ENCODE measurements around the gene GMPS. TPM values are rescaled to one million over a fixed set of nuclear protein-coding genes. Genes with fewer than 3 reads are reported as not detected.

GMPS gene
- total and polyA plus RNA-seq, 2 of the 13 experiments (the other 11 are each of a cell fraction or from before 2014, with no cell fraction given), result 29.6 to 85.5 TPM

GRCh38 chr3:155870945-155871745, 695 bp downstream of the GMPS start (continued):
- TF ChIP-seq ZNF281 (CRISPR knock-in tag; IDR thresholded peaks at IDR 0.05; ENCODE audit: borderline replicate concordance), result peak; percentile 59; the same call in 1 of the 2 replicates
- no peak for TF ChIP-seq DMTF1 (CRISPR knock-in tag; IDR thresholded peaks at IDR 0.05)
- TF ChIP-seq TRAFD1 (CRISPR knock-in tag; IDR thresholded peaks at IDR 0.05; ENCODE audit: borderline replicate concordance), result no peak
- TF ChIP-seq PHF8 (CRISPR knock-in tag; IDR thresholded peaks at IDR 0.05), result peak; percentile 39
- TF ChIP-seq PLSCR1 (CRISPR knock-in tag; IDR thresholded peaks at IDR 0.05; ENCODE audit: borderline replicate concordance), result 0 out of 2 replicates have a peak, but pooled peaks have one; percentile 57
- peak; percentile 63; the same call in 1 of the 2 replicates for TF ChIP-seq TFDP1 (CRISPR knock-in tag; IDR thresholded peaks at IDR 0.05; ENCODE audit: borderline replicate concordance)
- no peak for TF ChIP-seq ZBTB25 (CRISPR knock-in tag; IDR thresholded peaks at IDR 0.05)
- TF ChIP-seq HOXD1 (CRISPR knock-in tag; IDR thresholded peaks at IDR 0.05), result 0 out of 2 replicates have a peak, but pooled peaks have one; percentile 22
- peak; percentile 7; the same call in 1 of the 2 replicates for TF ChIP-seq ZSCAN25 (CRISPR knock-in tag; IDR thresholded peaks at IDR 0.05)
- no peak for TF ChIP-seq ZNF512 (CRISPR knock-in tag; IDR thresholded peaks at IDR 0.05)
- TF ChIP-seq ATF1 (CRISPR knock-in tag; IDR thresholded peaks at IDR 0.05), result no peak
- TF ChIP-seq MED13 (CRISPR knock-in tag; IDR thresholded peaks at IDR 0.05), result no peak
- peak; percentile 18; the same call in 1 of the 2 replicates for TF ChIP-seq ZNF616 (CRISPR knock-in tag; IDR thresholded peaks at IDR 0.05; ENCODE audit: low read depth)
- TF ChIP-seq CREBL2 (CRISPR knock-in tag; IDR thresholded peaks at IDR 0.05; ENCODE audit: borderline replicate concordance), result no peak
- peak; percentile 49; the same call in 1 of the 2 replicates for TF ChIP-seq HDAC1 (CRISPR knock-in tag; IDR thresholded peaks at IDR 0.05)
- no peak for TF ChIP-seq FOXK2 (IDR thresholded peaks at IDR 0.05)
